Esophagus squamous epithelium (tissue), 5 donors: Measurements from ENCODE around the gene MAFF. TPM values are rescaled to one million over a fixed set of nuclear protein-coding genes. Genes with fewer than 3 reads are reported as not detected.

Source experiments
- DNase-seq: peaks from one replicate; lab custom pipeline; 2025; lab: John Stamatoyannopoulos, UW
- H3K27ac ChIP-seq, 4 donors: fragments of 200-600 bp; sonication (generic); one replicate each; pipeline ENCODE4 v1.5.1; 2016 to 2019; ENCODE audit warnings: mild to moderate bottlenecking in 1 of 4
- H3K27me3 ChIP-seq, 4 donors: fragments of 200-600 bp; sonication (generic); 1 replicate in 3 of 4; 2 replicates in 1 of 4; pipeline versions ENCODE4 v1.5.1 to v1.6.0; 2017 to 2021; ENCODE audit warnings: antibody characterized with exemption in 1 of 4
- H3K36me3 ChIP-seq, 3 donors: fragments of 200-600 bp; sonication (generic); one replicate each; pipeline ENCODE4 v1.5.1; 2016 to 2019
- H3K4me1 ChIP-seq, 3 donors: fragments of 200-600 bp; sonication (generic); one replicate each; pipeline ENCODE4 v1.5.1; 2017 to 2019
- H3K4me3 ChIP-seq, 4 donors: fragments of 200-600 bp; sonication (generic); 1 replicate in 3 of 4; 2 replicates in 1 of 4; pipeline ENCODE4 v1.5.1; 2016 to 2019; ENCODE audit warnings: mild to moderate bottlenecking in 2 of 4, moderate library complexity in 1 of 4
- H3K9me3 ChIP-seq, 3 donors: fragments of 200-600 bp; sonication (generic); one replicate each; pipeline ENCODE4 v1.5.1; 2016 to 2019
- POLR2A ChIP-seq, 4 donors: fragments of 450-650 bp; IDR thresholded peaks; one replicate each; pipeline ENCODE4 v1.6.1; 2017; ENCODE audit warnings: antibody characterized with exemption in 4 of 4, mild to moderate bottlenecking in 4 of 4, moderate library complexity in 3 of 4
- WGBS, 2 donors: methylation state at CpG; one replicate each; pipeline ENCODE4 v1.1.5; 2018; 5-methylcytosine and 5-hydroxymethylcytosine counted together
- intact Hi-C: fragments of 100-400 bp; cut with DNase I; formaldehyde crosslinking; loops from one replicate; pipeline ENCODE4 v1.15.0; 2022
- total RNA-seq, 4 donors: library from RNA; depleted of rRNA; stranded (reverse); fragments of >200 nt; gene quantifications; one replicate each; pipeline ENCODE4 v1.1.0, GENCODE V29; 2016
- TF ChIP-seq, protein P1 (sequence below), 6 experiments: fragments of 450-650 bp in 4 of 6; fragments of 200-600 bp in 2 of 6; sonication (generic) in 2 of 6; IDR thresholded peaks; one replicate each; pipeline ENCODE4 v1.5.1; 2016 to 2019; ENCODE audit warnings: antibody characterized with exemption in 6 of 6, mild to moderate bottlenecking in 4 of 6, moderate library complexity in 4 of 6
- donor health status: DM: yes; HTN: yes; CAD: no.

Gene MAFF
- total RNA-seq, 4 donors from 2014 or later: 19.4 to 51.6 (median 40.5) TPM

DNA sequence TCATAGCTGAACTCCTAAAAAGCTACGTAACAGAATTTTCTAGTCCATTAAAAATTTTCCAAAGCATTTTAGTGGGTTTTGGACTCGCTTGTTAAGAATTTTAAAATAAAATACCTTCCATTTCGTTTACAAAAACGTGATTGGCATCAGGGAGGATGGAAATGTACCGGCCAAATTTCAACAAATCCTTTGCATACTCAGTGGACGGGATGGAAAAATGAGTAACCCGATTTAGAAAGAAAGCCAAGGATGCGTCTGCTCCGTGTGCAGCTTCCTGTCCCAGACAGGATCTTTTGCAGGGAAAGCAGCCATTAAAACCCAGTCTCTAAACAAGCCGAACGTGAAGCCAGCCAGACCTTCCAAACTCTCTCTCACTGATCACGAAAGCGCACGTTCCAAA is 55.4 kb downstream of the MAFF start:
- intact Hi-C loops: no loop called here
- no peaks in the 10 kb centered on the region for H3K9me3 ChIP-seq
- H3K36me3 ChIP-seq: no peaks in the 10 kb centered on the region
- peak overlapping the region in 3 of 4 donors; percentile 2 to 29 (median 5) for H3K4me3 ChIP-seq
- no peaks in the 10 kb centered on the region for H3K27me3 ChIP-seq
- H3K4me1 ChIP-seq: peaks cover 6 to 65% (median 43%) of the 10 kb centered on the region in 3 donors
- no peak for DNase-seq
- H3K27ac ChIP-seq: peak overlapping the region; percentile 40 to 82 (median 77)
- TF ChIP-seq, protein P1, sequence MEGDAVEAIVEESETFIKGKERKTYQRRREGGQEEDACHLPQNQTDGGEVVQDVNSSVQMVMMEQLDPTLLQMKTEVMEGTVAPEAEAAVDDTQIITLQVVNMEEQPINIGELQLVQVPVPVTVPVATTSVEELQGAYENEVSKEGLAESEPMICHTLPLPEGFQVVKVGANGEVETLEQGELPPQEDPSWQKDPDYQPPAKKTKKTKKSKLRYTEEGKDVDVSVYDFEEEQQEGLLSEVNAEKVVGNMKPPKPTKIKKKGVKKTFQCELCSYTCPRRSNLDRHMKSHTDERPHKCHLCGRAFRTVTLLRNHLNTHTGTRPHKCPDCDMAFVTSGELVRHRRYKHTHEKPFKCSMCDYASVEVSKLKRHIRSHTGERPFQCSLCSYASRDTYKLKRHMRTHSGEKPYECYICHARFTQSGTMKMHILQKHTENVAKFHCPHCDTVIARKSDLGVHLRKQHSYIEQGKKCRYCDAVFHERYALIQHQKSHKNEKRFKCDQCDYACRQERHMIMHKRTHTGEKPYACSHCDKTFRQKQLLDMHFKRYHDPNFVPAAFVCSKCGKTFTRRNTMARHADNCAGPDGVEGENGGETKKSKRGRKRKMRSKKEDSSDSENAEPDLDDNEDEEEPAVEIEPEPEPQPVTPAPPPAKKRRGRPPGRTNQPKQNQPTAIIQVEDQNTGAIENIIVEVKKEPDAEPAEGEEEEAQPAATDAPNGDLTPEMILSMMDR (IDR thresholded peaks at IDR 0.05): no peak
- TF ChIP-seq POLR2A (IDR thresholded peaks at IDR 0.05): no peak
- 48 to 59% methylated on average over 14 of the region's 14 CpGs for WGBS, 2 donors

- 66 to 86% methylated on average over 2 to 4 of the region's 4 CpGs for WGBS, 2 donors
- Histone ChIP-seq H3K9me3 (no peaks in the 10 kb centered on the region), H3K36me3 (peaks cover 0 to 2% (median 0%) of the 10 kb centered on the region in 3 donors), H3K4me3 (peak overlapping the region in 3 of 4 donors; percentile 2 to 29 (median 5)), H3K27ac (peak overlapping the region; percentile 40 to 82 (median 77)), H3K4me1 (peaks cover 6 to 67% (median 46%) of the 10 kb centered on the region in 3 donors), H3K27me3 (no peaks in the 10 kb centered on the region)
- DNase-seq: no peak
- intact Hi-C loops: no loop called here
- TF ChIP-seq, protein P1 (IDR thresholded peaks at IDR 0.05): no peak
- no peak for TF ChIP-seq POLR2A (IDR thresholded peaks at IDR 0.05)
Measured at GRCh38 chr22:38257650-38258250, 56.0 kb downstream of the MAFF start.

DNA sequence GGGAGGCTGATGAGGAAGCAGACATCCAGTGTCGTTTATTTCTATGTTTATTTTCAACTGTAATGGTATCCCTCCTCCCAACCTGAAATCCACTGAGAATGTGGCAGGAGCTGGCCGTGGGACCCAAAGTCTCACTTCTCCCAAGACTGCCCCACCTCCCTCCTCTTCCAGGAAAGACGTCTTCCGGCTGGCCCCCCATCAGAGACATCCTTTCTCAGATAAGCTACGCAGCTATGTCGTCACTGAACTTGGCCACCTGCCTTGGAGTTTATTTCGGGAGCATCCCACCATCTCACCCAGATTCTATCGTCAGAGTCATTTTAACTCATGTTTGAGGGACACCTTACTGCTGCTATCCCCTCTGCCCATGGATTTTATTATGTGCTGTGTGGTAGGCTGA is 57.1 kb downstream of the MAFF start:
- intact Hi-C loops: no loop called here
- H3K4me1 ChIP-seq: peaks cover 6 to 70% (median 47%) of the 10 kb centered on the region in 3 donors
- DNase-seq: no peak

DNA sequence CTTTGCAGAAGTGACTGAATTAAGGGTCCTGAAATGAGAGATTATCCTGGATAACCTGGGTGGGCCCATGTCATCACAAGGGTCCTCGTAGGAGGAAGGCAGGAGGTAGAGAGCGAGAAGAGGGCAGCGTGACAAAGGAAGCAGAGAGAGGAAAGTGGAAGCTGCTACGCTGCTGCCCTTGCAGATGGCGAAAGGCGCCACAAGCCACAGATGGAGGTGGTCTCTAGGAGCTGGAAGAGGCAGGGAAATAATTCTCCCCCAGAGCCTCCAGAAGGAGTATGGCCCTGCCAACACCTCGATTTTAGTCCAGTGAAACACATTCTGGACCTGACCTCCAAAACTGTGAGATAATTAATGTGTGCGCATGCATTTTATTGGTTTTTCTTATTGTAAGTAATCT is 57.6 kb downstream of the MAFF start:
- Histone ChIP-seq H3K27me3 (no peaks in the 10 kb centered on the region), H3K36me3 (peaks cover 0 to 17% (median 0%) of the 10 kb centered on the region in 3 donors), H3K9me3 (no peaks in the 10 kb centered on the region), H3K4me3 (no peak overlapping the region), H3K27ac (peak overlapping the region in 3 of 4 donors; percentile 74 to 82 (median 79)), H3K4me1 (peaks cover 6 to 72% (median 47%) of the 10 kb centered on the region in 3 donors)
- intact Hi-C loops: no loop called here
- TF ChIP-seq, protein P1 (IDR thresholded peaks at IDR 0.05): no peak
- TF ChIP-seq POLR2A (IDR thresholded peaks at IDR 0.05): no peak
- DNase-seq: no peak
- 78 to 86% methylated on average over 8 of the region's 8 CpGs for WGBS, 2 donors

More for the DNA sequence above, 57.1 kb downstream of the MAFF start:
- TF ChIP-seq, protein P1 (IDR thresholded peaks at IDR 0.05): no peak
- TF ChIP-seq POLR2A (IDR thresholded peaks at IDR 0.05): no peak
- 68 to 76% methylated on average over 8 of the region's 8 CpGs for WGBS, 2 donors
- Histone ChIP-seq H3K36me3 (peaks cover 0 to 12% (median 0%) of the 10 kb centered on the region in 3 donors), H3K4me3 (no peak overlapping the region), H3K9me3 (no peaks in the 10 kb centered on the region), H3K27ac (peak overlapping the region in 3 of 4 donors; percentile 74 to 82 (median 79)), H3K27me3 (no peaks in the 10 kb centered on the region)
